ENCODE measurements around the gene SREBF1.

- no peak for TF ChIP-seq CTCF (IDR thresholded peaks at IDR 0.05)
- TF ChIP-seq POLR2A (IDR thresholded peaks at IDR 0.05): no peak
Observed at GRCh38 chr17:17841601-17842025, 4.8 kb upstream of the SREBF1 start.
